NCI-H226 (cell line): ENCODE data around the gene ROPN1.

Source experiments
- DNase-seq: peaks from one replicate; pipeline ENCODE4 v3.0.0-alpha.2; 2015

ROPN1 gene

DNA sequence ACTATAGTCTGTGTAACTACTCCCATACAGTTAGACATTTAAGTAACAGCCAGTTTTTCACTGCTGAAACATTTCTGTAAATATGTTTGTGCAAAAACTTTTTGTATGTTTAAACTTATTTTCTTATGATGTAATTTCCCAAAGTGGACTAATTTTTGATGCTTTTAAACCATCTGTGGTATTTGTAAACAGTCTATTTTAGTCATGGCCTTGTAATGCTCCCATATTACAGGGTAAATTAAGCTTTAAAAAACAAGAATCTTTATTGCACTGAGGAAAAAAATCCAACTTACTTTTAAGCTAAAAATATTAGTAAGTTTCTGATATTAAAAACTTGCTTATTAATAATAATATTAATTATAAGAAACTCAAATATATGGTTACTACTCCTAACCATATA lies 44.4 kb downstream of the ROPN1 start:
- DNase-seq, result no peak

- DNase-seq, result no peak
Measured at GRCh38 chr3:123941542-123941941, 50.4 kb downstream of the ROPN1 start.

- no peak for DNase-seq
Measured at GRCh38 chr3:123941121-123941520, 50.8 kb downstream of the ROPN1 start.

DNA sequence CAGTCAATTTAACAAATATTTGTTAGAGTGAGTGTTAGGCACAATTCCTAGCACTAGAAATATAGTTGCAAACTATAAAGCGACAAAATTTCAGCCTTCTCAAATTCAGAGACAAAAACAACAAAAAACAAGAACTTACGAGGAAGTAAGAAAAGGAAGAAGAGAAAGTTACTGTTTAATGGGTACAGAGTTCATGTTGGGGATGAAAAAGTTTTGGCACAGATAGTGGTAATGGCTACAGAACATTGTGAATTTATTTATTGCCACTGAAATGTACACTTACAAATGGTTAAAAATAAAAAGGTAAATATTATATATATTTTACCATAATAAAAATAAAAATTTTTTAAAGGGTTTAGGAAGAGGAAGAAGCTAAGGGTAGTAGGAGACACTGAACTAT lies 52.2 kb downstream of the ROPN1 start:
- DNase-seq, result no peak

- DNase-seq, result no peak
Measured at GRCh38 chr3:123936400-123936799, 55.5 kb downstream of the ROPN1 start.

GRCh38 chr3:123935830-123936229 lies 56.1 kb downstream of the ROPN1 start:
- no peak for DNase-seq

DNA sequence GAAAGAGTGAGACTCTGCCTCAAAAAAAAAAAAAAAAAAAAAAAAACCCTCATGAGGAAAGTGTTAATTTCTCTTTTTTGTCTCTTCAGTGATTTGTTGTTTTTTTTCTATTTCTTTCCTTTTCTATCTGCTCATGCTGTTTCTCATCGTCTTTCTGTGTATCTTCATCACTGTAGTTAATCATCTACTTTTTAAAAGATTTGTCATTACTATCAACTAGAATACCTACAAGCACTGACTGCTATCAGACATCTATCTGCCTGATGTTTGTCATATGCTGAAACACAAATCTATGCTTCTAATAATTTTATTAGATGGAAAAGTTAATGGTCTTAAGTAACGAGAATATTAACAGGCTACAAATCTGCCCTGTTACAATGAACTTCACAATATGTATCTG lies 57.7 kb downstream of the ROPN1 start:
- DNase-seq, result no peak

DNA sequence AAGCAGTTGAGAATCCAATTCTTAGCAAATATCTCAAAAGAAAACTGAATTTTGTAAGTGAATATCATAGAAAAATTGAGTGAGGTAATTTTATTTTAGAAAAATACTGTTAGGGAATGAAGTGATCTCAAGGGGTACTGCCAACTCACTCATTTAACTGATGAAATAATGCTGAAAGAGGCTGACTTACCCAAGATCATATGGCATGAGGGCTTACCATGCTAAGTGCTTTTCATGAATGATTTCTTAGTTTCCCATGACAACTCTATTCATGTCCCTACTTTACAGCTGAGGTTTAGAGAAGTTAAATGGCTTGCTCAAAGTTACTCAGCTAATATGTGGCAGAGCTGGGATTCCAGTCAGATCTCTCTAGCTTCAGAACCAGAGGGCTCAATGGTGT lies 61.5 kb downstream of the ROPN1 start:
- no peak for DNase-seq

- DNase-seq, result no peak
Measured at GRCh38 chr3:123929325-123929724, 62.6 kb downstream of the ROPN1 start.

GRCh38 chr3:123926396-123926795 lies 65.5 kb downstream of the ROPN1 start:
- DNase-seq, result no peak

- DNase-seq, result no peak
Measured at GRCh38 chr3:123920868-123921267, 71.1 kb downstream of the ROPN1 start.

DNA sequence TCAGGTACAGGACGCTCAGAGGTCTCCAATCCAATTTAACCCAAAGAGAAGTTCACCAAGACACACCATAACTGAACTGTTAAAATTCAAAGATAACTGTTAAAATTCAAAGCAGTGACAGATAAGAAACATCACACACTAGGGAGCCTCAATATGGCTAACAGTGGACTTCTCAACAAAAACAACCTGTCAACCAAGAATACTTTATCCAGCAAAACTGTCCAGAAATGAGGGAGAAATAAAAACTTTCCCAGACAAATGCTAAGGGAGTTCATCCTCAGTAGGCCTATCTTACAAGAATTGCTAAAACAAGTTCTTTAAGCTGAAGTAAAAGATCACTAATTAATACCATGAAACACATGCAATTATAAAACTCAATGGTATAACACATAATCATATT lies 71.5 kb downstream of the ROPN1 start:
- DNase-seq, result no peak

DNA sequence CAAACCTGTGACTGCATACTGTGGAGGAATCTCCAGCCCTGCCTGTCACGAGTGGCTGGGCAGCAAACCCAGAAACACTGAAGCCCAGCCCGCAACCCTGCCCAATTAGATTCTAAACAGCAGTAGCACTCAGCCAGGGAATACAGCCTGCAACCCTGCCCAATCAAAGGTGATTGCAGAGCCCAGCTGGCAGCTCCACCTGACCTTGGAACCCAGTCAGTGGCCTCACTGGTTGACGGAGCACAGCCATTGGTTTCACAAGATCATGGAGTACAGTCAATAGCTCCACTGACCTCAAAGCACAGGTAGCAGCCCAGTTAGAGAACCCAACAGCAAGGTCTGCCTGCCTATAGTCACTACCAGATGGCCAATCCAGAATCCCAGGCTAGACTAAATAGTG lies 72.6 kb downstream of the ROPN1 start:
- no peak for DNase-seq
